GM18867 (cell line): ENCODE data around the gene MCRIP1.

Source experiments
- ATAC-seq: cut with Tn5 transposase; IDR thresholded peaks from one replicate; pipeline ENCODE4 v1.9.1; 2021; ENCODE audit warnings: mild to moderate bottlenecking, moderate library complexity; ENCODE audit not compliant: unreplicated experiment

MCRIP1 gene

DNA sequence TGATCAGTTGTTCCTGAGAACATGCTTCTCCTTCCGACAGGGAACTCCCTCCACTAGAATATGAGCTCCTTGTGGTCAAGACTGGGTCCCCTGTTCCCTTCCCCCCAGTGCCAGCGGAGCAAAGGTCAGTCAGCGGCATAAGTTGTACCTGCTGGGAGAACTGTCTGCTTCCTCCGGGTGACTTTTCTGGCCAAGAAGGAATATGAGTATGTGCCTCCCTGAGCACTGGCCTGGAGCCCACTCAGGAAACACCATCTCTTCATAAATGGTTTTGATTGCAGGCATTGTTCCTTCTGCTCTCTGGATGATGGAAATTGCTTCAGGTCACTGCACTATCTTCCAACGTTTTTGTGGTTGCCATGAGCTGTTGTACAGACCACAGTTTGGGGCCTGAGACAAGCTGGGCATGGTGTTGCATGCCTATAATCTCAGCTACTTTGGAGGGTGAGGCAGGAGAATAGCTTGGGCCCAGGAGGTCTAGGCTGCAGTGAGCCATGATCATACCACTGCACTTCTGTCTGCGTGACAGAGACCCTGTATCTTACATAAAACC, 30.1 kb upstream of the MCRIP1 start:
- no peak for ATAC-seq

DNA sequence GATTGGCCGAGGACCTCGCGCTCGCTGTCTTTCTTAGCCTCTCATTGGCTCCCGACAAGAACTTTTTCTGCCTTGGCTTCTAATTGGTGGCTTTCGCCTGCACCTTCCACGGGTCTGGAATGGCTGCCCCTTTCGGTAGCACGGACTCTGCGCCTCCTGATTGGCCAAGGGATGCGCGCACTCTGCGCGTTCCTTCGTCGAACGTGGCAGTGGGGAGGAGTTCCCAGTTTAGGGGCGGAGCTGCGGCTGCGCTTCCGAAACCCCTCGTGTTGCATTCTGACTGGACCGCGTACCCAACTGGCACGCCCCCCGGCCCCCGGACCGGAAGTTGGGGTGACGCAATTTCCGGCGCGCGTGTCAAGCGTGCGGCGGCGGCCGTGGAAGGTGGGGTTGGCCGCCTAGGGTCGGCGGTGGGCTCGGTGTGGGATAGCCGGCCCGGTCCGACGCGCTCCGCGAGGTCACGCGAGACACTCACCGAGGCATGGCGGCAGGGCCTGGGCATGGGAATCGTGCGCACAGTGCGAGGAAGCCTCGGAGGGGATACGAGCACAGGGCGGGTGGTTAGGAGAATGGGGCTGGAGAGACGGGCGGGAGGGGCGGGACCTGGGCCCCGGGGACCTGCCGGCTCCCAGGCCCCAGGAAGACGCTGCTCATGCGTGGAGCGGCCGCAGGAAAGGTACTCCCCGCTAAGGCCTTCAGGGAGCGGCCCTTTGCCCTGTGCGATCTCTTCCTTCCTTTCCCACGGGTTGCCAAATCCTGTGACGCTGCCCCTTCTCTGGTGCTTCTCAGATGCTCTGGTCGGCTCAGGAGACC, 27.9 kb upstream of the MCRIP1 start:
- ATAC-seq, result peak; percentile 80

DNA sequence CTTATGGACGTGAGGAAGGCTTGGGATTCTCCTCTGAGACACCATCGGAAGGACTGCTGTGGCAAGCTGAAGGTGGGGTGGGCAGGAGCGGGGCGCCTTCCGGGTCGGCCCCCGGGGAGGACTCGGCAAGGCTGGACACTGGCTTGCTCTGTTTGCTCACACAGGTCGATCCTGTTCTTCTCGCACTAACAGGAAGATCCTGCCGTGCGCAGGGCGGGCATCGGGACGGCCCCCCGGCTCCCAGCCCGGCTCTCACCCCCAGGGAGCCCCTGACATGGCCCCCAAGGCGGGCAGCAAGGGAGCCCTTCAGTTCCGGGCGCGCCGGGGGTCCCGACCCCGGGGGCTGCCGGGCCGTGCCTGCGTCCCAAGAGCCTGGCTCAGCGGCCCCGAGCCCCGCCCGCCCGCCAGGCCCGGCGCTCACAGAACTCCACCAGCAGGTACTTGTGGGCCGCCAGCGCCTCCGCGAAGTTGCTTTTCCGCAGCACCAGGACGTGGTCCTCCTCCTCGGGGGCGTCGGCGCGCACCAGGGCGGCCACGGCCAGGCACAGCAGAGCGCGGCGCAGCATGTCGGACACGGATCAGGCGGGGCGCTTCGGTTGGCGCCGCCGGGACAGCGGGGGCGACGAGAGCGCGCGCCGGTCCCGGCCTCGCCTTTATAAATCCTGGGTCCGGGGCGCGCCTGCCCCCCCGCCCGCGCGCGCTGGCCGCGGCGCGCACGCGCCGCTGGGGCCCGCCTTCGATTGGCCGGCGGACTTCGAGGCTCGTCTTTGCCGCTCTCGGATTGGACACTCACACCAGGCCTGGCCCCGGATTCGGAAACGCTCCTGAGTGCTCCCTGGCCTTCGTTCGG, 27.0 kb upstream of the MCRIP1 start, which contains the start of gene P4HB:
Gene P4HB (minus strand): TSS at position 630 of the 850 bp plus-strand sequence. CDS start 64 bp downstream, at position 566.
- peak; percentile 72 for ATAC-seq

DNA sequence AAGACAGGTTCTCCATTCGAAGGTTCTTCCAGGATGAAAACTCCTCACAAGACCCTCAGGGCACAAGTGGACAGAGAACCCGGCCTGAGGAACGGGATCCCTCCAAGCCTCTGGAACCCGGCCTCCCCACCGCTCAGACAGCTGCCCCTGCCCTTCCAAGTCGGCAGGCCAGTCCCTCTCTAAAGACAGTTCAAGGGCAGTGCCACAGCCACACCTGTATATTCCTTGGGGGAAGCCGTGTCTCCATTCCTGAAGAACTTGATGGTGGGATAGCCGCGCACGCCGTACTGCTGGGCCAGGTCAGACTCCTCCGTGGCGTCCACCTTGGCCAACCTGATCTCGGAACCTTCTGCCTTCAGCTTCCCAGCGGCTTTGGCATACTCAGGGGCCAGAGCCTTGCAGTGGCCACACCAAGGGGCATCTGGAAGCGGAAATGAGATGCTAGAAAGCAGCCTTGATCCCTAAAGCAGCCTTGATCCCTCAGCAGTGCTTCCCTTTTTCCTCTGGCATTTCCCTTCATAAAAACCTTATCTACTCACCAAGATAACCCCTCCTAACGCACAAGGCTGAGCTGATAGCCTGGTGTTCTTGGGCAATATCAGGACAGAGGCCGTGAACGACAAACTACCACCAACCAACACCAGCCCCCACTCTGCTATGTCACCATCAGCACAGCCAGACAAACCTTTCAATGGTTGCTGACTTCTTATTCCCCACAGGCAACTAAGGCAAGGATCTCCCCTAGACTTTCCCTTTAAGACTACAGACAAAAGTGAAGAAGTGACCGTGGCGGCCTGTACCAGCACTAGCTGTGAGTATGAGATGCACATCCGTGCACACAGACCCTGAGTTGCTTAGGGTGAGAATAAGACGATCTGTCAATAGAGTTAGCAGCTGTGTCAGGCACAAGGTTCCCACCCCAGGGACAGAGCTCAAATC, 26.1 kb upstream of the MCRIP1 start:
- ATAC-seq, result no peak

DNA sequence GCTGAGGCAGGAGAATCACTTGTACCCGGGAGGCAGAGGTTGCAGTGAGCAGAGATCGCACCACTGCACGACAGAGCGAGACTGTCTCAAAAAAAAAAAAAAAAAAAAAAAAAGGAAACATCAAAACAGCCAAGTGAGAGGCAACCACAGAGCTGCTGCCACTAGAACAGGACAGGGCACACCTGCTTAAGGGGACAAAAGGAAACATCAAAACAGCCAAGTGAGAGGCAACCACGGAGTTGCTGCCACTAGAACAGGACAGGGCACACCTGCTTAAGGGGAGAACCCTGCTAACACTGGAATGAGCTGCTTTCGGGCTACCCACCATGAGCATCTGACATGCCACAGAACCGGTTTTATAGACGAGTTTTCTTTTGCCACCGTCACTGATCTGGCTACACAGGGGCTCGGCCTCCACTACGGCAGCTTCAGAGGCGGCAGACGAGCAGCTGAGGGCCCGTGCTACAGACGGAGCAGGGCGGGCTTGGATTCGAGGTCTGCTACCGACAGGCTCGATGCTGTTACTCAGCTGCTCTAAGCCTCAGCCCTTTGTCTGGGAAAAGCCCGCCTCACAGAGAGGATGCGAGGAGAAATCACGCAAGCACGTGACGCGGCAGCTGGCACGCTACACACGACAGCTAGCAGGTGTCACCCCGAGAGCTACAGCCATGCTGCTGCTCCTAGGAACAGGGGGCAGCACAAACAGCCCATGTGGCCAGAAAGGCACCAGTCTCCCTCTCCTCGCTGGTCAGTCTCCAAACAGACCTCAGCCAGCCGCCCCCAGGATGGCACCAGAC, 25.3 kb upstream of the MCRIP1 start:
- ATAC-seq, result no peak

DNA sequence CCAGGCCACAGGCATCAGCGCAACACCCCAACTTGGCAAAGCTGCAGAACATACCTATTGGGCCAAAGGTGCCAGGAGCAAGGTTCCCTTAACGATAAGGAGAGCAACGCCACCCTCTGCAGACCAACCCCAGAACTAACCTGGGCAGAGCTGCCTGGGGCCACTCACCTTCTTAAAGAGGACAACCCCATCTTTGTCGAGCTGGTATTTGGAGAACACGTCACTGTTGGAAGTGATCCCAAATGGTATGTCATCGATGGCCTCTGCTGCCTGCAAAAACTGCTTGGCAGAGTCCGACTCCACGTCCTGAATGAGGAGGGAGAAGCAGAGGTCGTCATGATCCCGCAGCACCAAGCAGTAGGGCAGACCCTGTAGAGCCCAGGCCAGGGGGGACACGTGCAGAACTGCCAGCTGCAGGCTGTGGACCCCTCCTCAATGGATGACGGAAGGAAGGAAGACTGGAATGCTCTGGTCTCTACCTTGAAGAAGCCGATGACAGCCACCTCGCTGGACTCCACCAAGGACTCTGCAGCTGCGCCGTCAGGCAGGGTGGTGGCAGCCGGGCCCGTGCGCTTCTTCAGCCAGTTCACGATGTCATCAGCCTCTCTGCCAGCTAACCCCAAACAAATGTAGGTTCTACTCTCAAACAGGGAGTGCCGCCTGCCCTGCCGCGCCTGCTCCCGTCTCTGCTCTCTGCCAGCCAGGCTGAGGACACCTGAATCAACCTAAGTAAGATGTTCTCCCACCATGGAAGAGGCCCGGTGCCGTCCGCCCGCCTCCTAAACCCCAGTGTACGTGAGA, 22.1 kb upstream of the MCRIP1 start:
- ATAC-seq, result no peak

DNA sequence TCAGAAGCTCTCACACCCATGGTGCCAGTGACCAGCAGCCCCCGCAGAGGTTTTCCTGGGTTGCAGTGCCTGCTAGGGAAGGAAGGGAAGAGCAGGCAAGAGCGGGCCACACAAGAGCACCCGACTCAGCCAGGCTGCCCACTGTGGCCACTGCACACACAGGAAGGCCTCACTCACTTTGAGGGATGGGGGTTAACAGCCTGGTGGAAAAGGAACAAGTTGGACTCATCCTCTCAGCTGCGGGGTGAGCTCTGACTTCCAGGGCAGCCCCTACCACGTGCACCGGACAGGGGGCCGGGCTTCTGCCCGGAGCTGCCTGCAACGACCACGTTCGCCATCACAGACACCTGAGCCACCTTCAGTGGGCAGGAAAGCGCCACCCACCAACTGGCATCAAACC, 19.1 kb upstream of the MCRIP1 start:
- ATAC-seq, result no peak

DNA sequence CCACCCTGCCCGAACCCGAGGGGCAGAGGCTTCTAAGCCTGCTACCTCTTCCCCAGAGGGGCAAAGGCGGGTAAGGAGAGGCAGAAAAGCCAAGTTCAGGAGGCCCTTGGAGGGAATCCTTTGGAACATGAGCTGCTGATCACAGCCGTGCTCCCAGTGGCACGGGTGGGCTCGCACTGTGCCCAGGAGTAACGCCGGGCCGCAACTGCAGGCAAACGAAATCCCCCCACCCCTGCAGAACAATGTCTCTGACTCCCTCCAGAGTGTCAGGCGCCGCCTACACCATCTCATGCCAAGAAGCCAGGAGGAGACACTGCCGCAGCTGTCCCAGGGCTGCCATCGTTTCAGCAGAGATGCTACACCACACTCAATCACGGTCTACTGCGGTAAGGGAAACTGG, 18.3 kb upstream of the MCRIP1 start:
- ATAC-seq, result no peak

DNA sequence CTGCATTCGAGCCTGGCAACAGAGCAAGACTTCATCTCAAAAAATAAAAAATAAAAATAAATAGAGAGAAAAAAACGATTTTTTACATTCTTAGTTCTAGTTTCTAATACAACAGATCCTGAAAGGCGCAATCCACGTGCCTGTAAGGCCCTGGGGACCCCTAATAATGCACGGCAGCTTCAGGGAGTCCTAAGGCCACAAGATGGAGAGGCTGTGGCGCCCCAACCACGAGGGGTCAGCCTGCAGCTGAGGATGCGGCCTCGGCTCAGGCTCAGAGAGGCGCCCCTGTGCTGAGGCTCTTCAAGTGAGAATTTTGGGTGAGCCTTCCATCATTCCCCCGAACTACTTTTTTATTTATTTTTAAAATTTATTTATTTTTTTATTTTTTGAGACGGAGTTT, 16.4 kb upstream of the MCRIP1 start:
- no peak for ATAC-seq

DNA sequence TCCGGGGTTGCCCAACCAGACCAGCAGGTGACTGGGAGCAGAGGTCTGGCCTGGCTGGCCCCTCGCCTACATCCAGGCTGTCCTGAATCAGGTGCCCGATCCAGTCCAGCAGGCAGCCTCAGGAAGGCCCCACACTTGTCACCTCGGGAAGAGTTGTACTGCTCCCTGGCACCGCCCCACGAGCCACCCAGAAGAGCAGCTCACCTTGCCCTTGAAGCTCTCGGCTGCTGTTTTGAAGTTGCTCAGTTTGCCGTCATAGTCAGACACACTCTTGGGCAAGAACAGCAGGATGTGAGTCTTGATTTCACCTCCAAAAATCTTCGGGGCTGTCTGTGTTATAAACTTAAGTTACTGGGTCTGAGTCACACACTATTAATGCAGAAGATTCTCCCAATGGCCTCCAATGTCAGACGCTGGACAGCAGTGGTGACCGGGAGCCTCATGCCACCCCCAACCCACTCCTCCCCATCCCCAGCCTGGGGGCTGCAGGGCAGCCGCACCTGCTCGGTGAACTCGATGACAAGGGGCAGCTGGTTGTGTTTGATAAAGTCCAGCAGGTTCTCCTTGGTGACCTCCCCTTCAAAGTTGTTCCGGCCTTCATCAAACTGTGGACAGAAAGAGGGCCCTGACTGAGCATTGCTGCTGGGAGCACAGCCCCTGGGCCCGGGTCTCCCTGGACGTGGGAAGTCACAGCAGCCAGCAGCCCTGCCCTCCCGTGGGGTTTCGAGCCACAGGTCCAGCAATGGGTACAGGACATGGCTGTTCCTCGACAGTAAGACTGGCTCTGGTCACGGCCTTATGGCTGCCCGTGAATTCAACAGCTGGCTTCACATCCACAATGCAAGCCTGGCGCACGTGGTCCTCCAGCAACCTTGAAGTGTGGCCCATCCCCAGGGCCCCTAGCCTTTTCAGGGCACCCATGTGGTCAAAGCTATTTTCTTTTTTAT, 13.9 kb upstream of the MCRIP1 start:
- no peak for ATAC-seq

DNA sequence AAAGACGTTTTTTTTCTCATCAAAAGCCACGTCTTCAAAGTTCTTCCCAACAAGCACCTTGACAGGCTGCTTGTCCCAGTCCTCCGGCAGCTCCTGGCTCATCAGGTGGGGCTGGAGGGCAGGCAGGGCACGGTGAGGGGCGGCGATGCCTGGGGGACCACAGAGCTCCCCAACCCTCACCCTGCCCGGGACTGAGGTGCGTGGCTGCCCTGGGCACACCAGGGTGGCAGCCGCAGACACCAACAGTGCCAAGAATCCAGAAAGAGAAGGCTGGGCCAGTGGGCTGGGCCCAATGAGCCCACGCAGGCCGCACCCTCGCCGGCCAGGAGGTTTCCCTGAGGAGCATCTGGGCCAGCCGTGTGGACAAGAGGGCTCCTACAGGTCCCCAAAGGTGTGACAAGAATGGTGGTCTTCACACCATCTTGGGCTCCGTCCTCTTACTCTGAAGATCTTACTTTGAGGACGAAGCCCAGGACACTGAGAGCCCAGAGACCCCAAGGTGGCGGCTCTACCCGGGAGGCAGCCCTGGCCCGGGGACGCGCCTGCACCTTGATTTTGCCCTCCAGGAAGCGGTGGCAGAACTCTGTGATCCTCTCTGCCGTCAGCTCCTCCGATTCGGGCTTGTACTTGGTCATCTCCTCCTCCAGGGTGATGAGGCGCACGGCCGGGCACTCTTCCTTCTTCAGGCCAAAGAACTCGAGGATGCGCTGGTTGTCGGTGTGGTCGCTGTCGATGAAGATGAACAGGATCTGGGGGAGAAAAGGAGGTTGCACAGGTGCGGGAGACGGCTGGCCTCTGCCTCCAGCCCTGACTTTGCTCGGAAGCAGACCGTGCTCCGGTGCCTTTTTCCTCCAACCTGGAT, 13.0 kb upstream of the MCRIP1 start:
- no peak for ATAC-seq

DNA sequence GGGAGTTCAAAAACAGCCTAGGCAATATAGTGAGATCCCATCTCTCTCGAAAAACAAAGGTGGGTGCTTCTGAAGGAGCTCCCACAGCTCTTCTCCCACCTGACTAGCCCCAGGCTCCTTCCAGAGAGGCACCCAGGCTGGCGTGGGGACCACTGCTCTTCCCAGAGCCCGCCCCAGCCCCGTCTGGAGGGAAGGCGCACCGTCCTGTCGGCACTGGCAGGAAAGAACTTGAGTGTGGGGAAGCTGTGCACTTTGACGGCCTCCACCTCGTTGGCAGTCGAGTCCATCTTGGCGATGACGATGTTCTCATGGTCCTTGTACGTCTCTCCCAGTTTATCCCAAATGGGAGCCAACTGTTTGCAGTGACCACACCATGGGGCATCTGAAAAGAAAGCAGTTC, 12.3 kb upstream of the MCRIP1 start:
- no peak for ATAC-seq

DNA sequence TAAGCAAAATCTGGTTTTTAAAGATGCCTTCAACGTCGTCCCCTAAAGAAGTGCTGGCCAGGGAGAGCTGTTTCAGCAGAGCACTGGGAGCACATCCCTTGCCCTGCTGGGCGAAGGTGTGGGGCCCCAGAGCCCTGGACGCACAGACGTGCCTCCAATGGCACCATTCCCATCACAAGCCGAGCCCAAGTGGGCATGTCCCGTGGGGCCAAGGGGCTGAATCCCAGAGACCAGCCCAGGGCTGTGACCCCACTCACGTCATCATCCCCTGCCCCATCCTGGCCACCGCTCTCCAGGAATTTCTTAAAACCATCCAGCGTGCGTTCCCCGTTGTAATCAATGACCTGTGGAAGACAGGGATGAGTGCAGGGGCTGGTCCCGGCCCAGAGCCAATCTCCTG, 11.8 kb upstream of the MCRIP1 start:
- no peak for ATAC-seq

DNA sequence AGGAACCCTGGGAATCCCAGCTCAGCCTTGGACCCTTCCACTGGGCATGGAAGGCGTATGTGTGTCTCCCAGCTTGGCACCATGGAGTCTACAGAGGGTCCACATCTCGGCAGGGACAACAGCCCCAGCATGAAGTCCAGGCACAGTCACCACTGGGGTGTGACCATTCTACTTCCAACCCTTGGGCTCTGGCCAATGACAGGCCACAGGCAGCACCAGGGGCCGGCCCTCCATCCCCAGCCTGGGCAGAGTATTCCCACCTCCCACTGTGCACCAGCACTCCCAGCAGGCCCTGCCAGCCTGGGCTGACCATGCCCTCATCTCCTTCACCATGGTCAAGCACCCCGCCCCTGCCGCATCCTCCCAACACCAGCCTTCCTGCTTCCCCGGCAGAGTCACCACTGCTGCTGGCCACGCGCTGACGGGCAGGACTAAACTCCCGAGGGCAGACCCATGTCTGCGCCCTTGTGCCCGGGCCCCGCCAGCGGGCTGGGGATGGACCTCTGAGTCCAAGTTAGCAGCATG, 11.3 kb upstream of the MCRIP1 start:
- ATAC-seq, result no peak

DNA sequence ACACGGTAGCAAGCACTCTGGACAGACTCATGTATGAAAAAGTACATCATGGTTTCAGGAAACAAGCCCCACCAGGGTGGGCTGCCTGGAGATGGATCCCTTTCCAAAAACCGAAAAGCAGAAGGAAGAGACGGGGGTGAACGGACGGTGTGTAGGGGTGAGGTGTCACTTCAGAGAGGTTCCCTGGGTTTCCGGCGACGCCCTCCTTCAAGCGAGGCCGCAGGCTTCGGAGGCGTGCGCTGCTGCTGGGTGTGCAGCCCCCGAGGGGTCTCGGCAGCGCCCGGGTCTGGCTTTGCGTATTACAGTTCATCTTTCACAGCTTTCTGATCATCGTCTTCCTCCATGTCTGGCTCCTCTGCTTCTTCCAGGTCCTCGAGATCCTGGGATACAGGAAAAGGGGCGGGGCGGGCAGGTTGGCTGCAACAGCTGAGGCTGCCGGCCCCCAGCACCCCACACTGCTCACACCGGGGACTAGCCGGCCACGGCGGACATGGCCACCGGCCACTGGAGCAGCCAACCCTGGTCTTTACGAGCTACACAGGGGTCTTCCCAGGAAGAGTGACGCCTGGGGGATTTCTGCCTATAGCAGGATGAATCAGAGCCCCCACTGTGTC, 10.7 kb upstream of the MCRIP1 start:
- no peak for ATAC-seq
